Prostate gland (tissue), 2 donors: ENCODE results near the gene RBP3. TPM values are rescaled to one million over a fixed set of nuclear protein-coding genes. Genes with fewer than 3 reads are reported as not detected.

Experiments used
- DNase-seq: peaks from one replicate; pipeline ENCODE4 v3.0.0-alpha.2; 2019; ENCODE audit warnings: low spot score
- H3K27ac ChIP-seq, 2 donors: fragments of 200-600 bp; sonication (generic); 2 replicates each; pipeline ENCODE4 v1.5.1; 2017 to 2019
- H3K27me3 ChIP-seq: fragments of 200-600 bp; sonication (generic); replicated peaks from 2 replicates; pipeline ENCODE4 v1.5.1; 2019; ENCODE audit not compliant: insufficient read depth
- H3K36me3 ChIP-seq, 2 donors: fragments of 200-600 bp; sonication (generic); 1 replicate in 1 of 2; 2 replicates in 1 of 2; pipeline versions ENCODE4 v1.5.1 to v1.8.1; 2017 to 2019
- H3K4me1 ChIP-seq: fragments of 200-600 bp; sonication (generic); replicated peaks from 2 replicates; pipeline ENCODE4 v1.5.1; 2019
- H3K4me3 ChIP-seq, 2 donors: fragments of 200-600 bp; sonication (generic); 2 replicates each; pipeline ENCODE4 v1.5.1; 2017 to 2019
- H3K9me3 ChIP-seq: fragments of 200-600 bp; sonication (generic); 2 replicates; pipeline ENCODE4 v1.5.1; 2017
- POLR2A ChIP-seq: fragments of 450-650 bp; IDR thresholded peaks from one replicate; pipeline ENCODE4 v1.6.1; 2016; ENCODE audit warnings: antibody characterized with exemption, mild to moderate bottlenecking
- POLR2AphosphoS5 ChIP-seq: sonication (generic); formaldehyde crosslinking; IDR thresholded peaks from one replicate; pipeline ENCODE4 v1.6.1; 2017; ENCODE audit warnings: antibody characterized with exemption
- WGBS: methylation state at CpG from one replicate; pipeline ENCODE4 v1.1.5; 2018; 5-methylcytosine and 5-hydroxymethylcytosine counted together
- intact Hi-C: fragments of 100-400 bp; cut with DNase I; formaldehyde crosslinking; loops from one replicate; pipeline ENCODE4 v1.14.2; 2022
- total RNA-seq, 2 donors: library from RNA; depleted of rRNA; stranded (reverse); fragments of >200 nt; gene quantifications; one replicate each; pipeline ENCODE4 v1.1.0, GENCODE V29; 2016
- TF ChIP-seq, protein P1 (sequence below), 4 experiments: fragments of 200-600 bp in 2 of 4; fragments of 450-650 bp in 2 of 4; sonication (generic) in 2 of 4; IDR thresholded peaks; 1 replicate in 3 of 4; 2 replicates in 1 of 4; pipeline ENCODE4 v1.5.1; 2016 to 2019; ENCODE audit warnings: antibody characterized with exemption in 4 of 4, mild to moderate bottlenecking in 2 of 4, moderate library complexity in 2 of 4

RBP3 gene
- total RNA-seq: not detected

DNA sequence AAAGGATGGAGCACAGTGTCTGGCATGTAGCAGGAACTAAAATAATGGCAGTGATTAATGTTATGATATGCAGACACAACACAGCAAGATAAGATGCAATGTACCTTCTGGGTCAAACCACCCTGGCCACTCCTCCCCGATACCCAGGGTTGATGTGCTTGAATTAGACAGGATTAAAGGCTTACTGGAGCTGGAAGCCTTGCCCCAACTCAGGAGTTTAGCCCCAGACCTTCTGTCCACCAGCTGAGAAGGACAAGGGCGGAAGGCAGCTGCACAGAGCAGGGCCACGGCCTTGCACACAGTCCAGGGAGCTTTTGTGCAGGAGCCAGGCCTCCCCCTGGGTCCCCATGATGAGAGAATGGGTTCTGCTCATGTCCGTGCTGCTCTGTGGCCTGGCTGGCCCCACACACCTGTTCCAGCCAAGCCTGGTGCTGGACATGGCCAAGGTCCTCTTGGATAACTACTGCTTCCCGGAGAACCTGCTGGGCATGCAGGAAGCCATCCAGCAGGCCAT is at the start of gene RBP3:
TSS of gene RBP3 (plus strand) at position 226 of the 514 bp plus-strand sequence. CDS start at position 348, 122 bp downstream.
- Histone ChIP-seq H3K27ac (no peak within 1 kb of the TSS), H3K27me3 (no peaks in the 10 kb centered on the region), H3K4me3 (no peak within 1 kb of the TSS), H3K9me3 (no peaks in the 10 kb centered on the region), H3K4me1 (no peaks in the 10 kb centered on the region), H3K36me3 (no peaks in the 10 kb centered on the region)
- 89% methylated on average over 5 of the region's 5 CpGs for WGBS
- no peak for DNase-seq
- no peak for TF ChIP-seq POLR2A
- TF ChIP-seq, protein P1, sequence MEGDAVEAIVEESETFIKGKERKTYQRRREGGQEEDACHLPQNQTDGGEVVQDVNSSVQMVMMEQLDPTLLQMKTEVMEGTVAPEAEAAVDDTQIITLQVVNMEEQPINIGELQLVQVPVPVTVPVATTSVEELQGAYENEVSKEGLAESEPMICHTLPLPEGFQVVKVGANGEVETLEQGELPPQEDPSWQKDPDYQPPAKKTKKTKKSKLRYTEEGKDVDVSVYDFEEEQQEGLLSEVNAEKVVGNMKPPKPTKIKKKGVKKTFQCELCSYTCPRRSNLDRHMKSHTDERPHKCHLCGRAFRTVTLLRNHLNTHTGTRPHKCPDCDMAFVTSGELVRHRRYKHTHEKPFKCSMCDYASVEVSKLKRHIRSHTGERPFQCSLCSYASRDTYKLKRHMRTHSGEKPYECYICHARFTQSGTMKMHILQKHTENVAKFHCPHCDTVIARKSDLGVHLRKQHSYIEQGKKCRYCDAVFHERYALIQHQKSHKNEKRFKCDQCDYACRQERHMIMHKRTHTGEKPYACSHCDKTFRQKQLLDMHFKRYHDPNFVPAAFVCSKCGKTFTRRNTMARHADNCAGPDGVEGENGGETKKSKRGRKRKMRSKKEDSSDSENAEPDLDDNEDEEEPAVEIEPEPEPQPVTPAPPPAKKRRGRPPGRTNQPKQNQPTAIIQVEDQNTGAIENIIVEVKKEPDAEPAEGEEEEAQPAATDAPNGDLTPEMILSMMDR (IDR thresholded peaks at IDR 0.05): no peak
- intact Hi-C loops: no loop called here

DNA sequence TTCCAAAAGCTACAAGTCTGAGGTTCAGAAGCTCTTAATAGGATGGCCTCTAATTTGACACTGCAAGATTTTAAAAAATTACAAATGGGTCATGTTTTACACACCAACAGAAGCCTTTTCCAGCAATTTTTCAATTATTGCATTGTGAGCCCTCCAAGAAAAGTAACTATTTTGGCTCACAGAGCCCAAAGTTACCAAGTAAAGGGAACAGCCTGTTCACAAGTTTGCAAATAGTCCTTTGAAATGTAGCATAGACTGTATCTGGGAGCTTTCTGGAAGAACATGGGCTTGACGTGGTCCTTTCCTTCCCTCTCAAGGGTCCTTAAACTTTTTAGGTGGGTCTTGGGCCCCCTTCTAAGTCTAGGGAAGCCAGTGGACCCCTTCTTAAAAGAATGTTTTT is 49.4 kb upstream of the RBP3 start:
- TF ChIP-seq POLR2AphosphoS5: no peak
- TF ChIP-seq, protein P1 (IDR thresholded peaks at IDR 0.05): no peak
- TF ChIP-seq POLR2A: no peak
- no peak for DNase-seq
- Histone ChIP-seq H3K4me1 (no peaks in the 10 kb centered on the region), H3K27ac (no peak overlapping the region), H3K27me3 (peaks cover 3% of the 10 kb centered on the region), H3K4me3 (no peak overlapping the region), H3K36me3 (no peaks in the 10 kb centered on the region), H3K9me3 (no peaks in the 10 kb centered on the region)
- intact Hi-C loops: loop anchor here (5.0 kb wide), 1 partner anchor 131 kb away; no protein-coding TSS in a partner anchor
- 77% methylated on average over 1 of the region's 1 CpG for WGBS

DNA sequence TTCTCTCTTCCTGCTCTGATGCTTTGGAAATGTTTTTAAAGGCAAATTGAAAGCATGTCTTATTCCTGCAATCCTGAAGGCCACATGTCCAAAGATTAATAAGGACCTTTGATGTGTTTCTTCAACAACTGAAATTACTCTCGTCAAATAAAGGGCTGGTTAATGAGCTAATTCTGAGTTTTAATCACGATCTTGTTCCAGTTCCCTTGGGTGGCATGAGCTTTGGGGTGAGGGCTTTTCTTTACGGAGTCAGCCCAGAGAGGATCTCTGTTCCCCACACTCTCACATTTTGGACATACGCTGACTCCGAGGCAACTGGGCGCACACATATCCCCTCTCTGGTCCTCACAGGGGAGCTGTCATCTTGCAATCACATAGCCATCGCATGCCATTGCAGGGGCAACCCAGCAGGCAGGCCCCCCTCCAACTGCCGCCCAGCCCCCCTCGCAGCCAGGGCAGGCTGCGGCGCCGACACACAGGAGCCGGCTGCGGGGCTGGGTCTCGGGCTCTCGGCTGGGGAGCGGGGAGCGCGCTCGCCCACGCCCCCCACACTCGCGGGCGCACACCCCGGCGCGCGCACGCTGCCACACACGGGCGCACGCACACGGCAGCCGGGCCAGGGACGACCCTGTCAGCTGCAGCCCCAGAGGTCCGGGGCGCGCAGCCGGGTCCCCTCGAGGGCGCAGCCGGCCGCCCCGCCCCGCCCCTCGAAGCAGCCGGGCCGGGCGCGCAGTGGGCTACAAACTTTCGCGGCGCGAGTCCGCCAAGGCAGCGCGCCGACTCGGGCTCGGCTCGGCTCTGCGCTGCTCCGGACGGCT is 48.3 kb upstream of the RBP3 start, which contains the start of gene GDF10:
TSS of gene GDF10 (plus strand) at position 587 of the 818 bp plus-strand sequence. CDS start 455 bp downstream, outside the sequence.
- DNase-seq: no peak
- Histone ChIP-seq H3K9me3 (no peaks in the 10 kb centered on the region), H3K4me3 (peak within 1 kb of the TSS; percentile 28 to 30), H3K27me3 (peaks cover 3% of the 10 kb centered on the region), H3K4me1 (no peaks in the 10 kb centered on the region), H3K27ac (no peak within 1 kb of the TSS), H3K36me3 (no peaks in the 10 kb centered on the region)
- 5% methylated on average over 52 of the region's 64 CpGs for WGBS
- no peak for TF ChIP-seq POLR2A
- TF ChIP-seq POLR2AphosphoS5: no peak
- TF ChIP-seq, protein P1 (IDR thresholded peaks at IDR 0.05): no peak
- intact Hi-C loops: loop anchor here (5.0 kb wide), 1 partner anchor 133 kb away; no protein-coding TSS in a partner anchor

DNA sequence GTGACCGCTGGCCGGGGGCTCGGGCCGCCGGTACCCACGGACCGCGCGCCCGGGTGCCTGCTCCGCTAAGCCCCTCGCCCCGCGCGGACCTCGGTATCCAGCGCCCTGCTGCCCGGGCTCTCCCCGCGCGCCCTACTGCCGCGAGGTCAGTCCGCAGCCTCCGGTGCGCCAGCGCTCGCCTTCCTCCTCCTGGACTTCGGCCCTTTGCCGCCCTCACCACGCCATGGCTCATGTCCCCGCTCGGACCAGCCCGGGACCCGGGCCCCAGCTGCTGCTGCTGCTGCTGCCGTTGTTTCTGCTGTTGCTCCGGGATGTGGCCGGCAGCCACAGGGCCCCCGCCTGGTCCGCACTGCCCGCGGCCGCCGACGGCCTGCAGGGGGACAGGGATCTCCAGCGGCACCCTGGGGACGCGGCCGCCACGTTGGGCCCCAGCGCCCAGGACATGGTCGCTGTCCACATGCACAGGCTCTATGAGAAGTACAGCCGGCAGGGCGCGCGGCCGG is 47.7 kb upstream of the RBP3 start:
- no peak for DNase-seq
- 6% methylated on average over 28 of the region's 57 CpGs for WGBS
- intact Hi-C loops: no loop called here
- no peaks in the 10 kb centered on the region for H3K4me1 ChIP-seq
- no peak overlapping the region for H3K27ac ChIP-seq
- peak overlapping the region; percentile 28 to 30 for H3K4me3 ChIP-seq
- TF ChIP-seq, protein P1 (IDR thresholded peaks at IDR 0.05): no peak
- no peak for TF ChIP-seq POLR2A
- no peak for TF ChIP-seq POLR2AphosphoS5
- H3K36me3 ChIP-seq: no peaks in the 10 kb centered on the region
- no peaks in the 10 kb centered on the region for H3K9me3 ChIP-seq
- peaks cover 3% of the 10 kb centered on the region for H3K27me3 ChIP-seq
